H9 (cell line): ENCODE measurements around the gene CCDC175. TPM values are rescaled to one million over a fixed set of nuclear protein-coding genes. Genes with fewer than 3 reads are reported as not detected.

Source experiments
- DNase-seq: peaks from one replicate; pipeline ENCODE4 v3.0.0-alpha.2; 2017
- H2AFZ ChIP-seq: one replicate; pipeline ENCODE4 v1.6.1; 2013; ENCODE audit warnings: mild to moderate bottlenecking, low read length, control low read depth, moderate library complexity
- H2AK5ac ChIP-seq: 2 replicates; pipeline ENCODE4 v1.6.1; 2013; ENCODE audit warnings: low read length, control low read depth, mixed read lengths; ENCODE audit not compliant: insufficient read length
- H2BK120ac ChIP-seq: one replicate; pipeline ENCODE4 v1.6.1; 2013; ENCODE audit warnings: low read depth, mild to moderate bottlenecking, low read length, control low read depth, inconsistent platforms; ENCODE audit not compliant: poor library complexity, severe bottlenecking
- H2BK12ac ChIP-seq: 2 replicates; pipeline ENCODE4 v1.6.1; 2013; ENCODE audit warnings: low read length, control low read depth, mixed read lengths, low read depth; ENCODE audit not compliant: insufficient read length
- H2BK15ac ChIP-seq: 2 replicates; pipeline ENCODE4 v1.6.1; 2013; ENCODE audit warnings: low read depth, low read length, control low read depth
- H2BK20ac ChIP-seq: one replicate; pipeline ENCODE4 v1.6.1; 2013; ENCODE audit warnings: low read depth, mild to moderate bottlenecking, low read length, control low read depth, inconsistent platforms; ENCODE audit not compliant: poor library complexity, severe bottlenecking
- H2BK5ac ChIP-seq: 2 replicates; pipeline ENCODE4 v1.6.1; 2013; ENCODE audit warnings: low read length, control low read depth, mixed read lengths; ENCODE audit not compliant: insufficient read length
- H3K14ac ChIP-seq: 2 replicates; pipeline ENCODE4 v1.6.1; 2013; ENCODE audit warnings: low read length, control low read depth; ENCODE audit not compliant: insufficient read depth
- H3K18ac ChIP-seq: 2 replicates; pipeline ENCODE4 v1.6.1; 2013; ENCODE audit warnings: low read depth, mild to moderate bottlenecking, mixed read lengths, low read length, control low read depth; ENCODE audit not compliant: insufficient read length
- H3K23ac ChIP-seq: 2 replicates; pipeline ENCODE4 v1.6.1; 2013; ENCODE audit warnings: low read length, control low read depth, mixed read lengths, low read depth; ENCODE audit not compliant: insufficient read length
- H3K23me2 ChIP-seq: 2 replicates; pipeline ENCODE4 v1.6.1; 2013; ENCODE audit warnings: low read depth, mild to moderate bottlenecking, mixed read lengths, low read length, control low read depth; ENCODE audit not compliant: insufficient read length, poor library complexity, severe bottlenecking
- H3K27ac ChIP-seq: 2 replicates; pipeline ENCODE4 v1.5.1; 2013; ENCODE audit warnings: low read length, control low read depth, mixed read lengths, low read depth; ENCODE audit not compliant: insufficient read length
- H3K27me3 ChIP-seq: 2 replicates; pipeline ENCODE4 v1.6.1; 2013; ENCODE audit warnings: low read length, control low read depth, inconsistent platforms; ENCODE audit not compliant: insufficient read depth
- H3K4ac ChIP-seq: 2 replicates; pipeline ENCODE4 v1.6.1; 2013; ENCODE audit warnings: low read depth, mild to moderate bottlenecking, control low read depth, inconsistent platforms, low read length, moderate library complexity
- H3K4me1 ChIP-seq: 2 replicates; pipeline ENCODE4 v1.6.1; 2013; ENCODE audit warnings: low read length, control low read depth, inconsistent platforms; ENCODE audit not compliant: insufficient read depth
- H3K4me2 ChIP-seq: 2 replicates; pipeline ENCODE4 v1.6.1; 2013; ENCODE audit warnings: low read length, control low read depth, mixed read lengths; ENCODE audit not compliant: insufficient read length, insufficient read depth
- H3K56ac ChIP-seq: 2 replicates; pipeline ENCODE4 v1.6.1; 2013; ENCODE audit warnings: low read depth, mild to moderate bottlenecking, mixed read lengths, low read length, control low read depth; ENCODE audit not compliant: insufficient read length
- H3K79me1 ChIP-seq: 2 replicates; pipeline ENCODE4 v1.6.1; 2013; ENCODE audit warnings: low read depth, mild to moderate bottlenecking, moderate library complexity, low read length, control low read depth, inconsistent platforms; ENCODE audit not compliant: insufficient read depth, poor library complexity, severe bottlenecking
- H3K79me2 ChIP-seq: 2 replicates; pipeline ENCODE4 v1.6.1; 2013; ENCODE audit warnings: low read length, control low read depth, inconsistent platforms; ENCODE audit not compliant: insufficient read depth
- H3K9ac ChIP-seq: 2 replicates; pipeline ENCODE4 v1.6.1; 2013; ENCODE audit warnings: low read length, control low read depth, mixed read lengths; ENCODE audit not compliant: insufficient read length; ENCODE audit errors: extremely low read depth
- H3K9me3 ChIP-seq: one replicate; pipeline ENCODE4 v1.6.1; 2013; ENCODE audit warnings: low read depth, low read length, inconsistent platforms; ENCODE audit not compliant: control insufficient read depth
- H3T11ph ChIP-seq: one replicate; pipeline ENCODE4 v1.6.1; 2013; ENCODE audit warnings: mild to moderate bottlenecking, low read length, control low read depth, inconsistent platforms
- H4K20me1 ChIP-seq: one replicate; pipeline ENCODE4 v1.6.1; 2013; ENCODE audit not compliant: control insufficient read depth, insufficient read length, insufficient read depth
- H4K5ac ChIP-seq: 2 replicates; pipeline ENCODE4 v1.6.1; 2013; ENCODE audit warnings: low read depth, mild to moderate bottlenecking, mixed read lengths, low read length, control low read depth; ENCODE audit not compliant: insufficient read length
- H4K8ac ChIP-seq: replicated peaks from 2 replicates; pipeline ENCODE4 v1.6.1; 2013; ENCODE audit warnings: low read length, control low read depth, mixed read lengths, low read depth; ENCODE audit not compliant: insufficient read length
- H4K91ac ChIP-seq: 2 replicates; pipeline ENCODE4 v1.6.1; 2013; ENCODE audit warnings: low read depth, mild to moderate bottlenecking, moderate library complexity, mixed read lengths, low read length, control low read depth; ENCODE audit not compliant: insufficient read length
- H3K27ac Mint-ChIP-seq, 3 experiments: 2 replicates in 2 of 3; 3 replicates in 1 of 3; pipeline ENCODE4 v1.8.0; 2020 to 2021; ENCODE audit warnings: mixed read lengths in 3 of 3, mild to moderate bottlenecking in 1 of 3, moderate library complexity in 1 of 3
- H3K27me3 Mint-ChIP-seq: 2 replicates; pipeline ENCODE4 v1.8.0; 2021; ENCODE audit warnings: low read depth, mild to moderate bottlenecking, moderate library complexity, mixed read lengths
- H3K36me3 Mint-ChIP-seq, 3 experiments: 2 replicates in 2 of 3; 3 replicates in 1 of 3; pipeline ENCODE4 v1.8.0; 2020 to 2021; ENCODE audit warnings: low read depth in 3 of 3, mixed read lengths in 3 of 3; ENCODE audit not compliant: insufficient read depth in 1 of 3
- H3K4me1 Mint-ChIP-seq, 2 experiments: 2 replicates each; pipeline ENCODE4 v1.8.0; 2020; ENCODE audit warnings: mixed read lengths in 2 of 2
- H3K4me3 Mint-ChIP-seq, 2 experiments: 2 replicates in 1 of 2; 3 replicates in 1 of 2; pipeline ENCODE4 v1.8.0; 2020 to 2021; ENCODE audit warnings: mild to moderate bottlenecking in 2 of 2, mixed read lengths in 2 of 2, moderate library complexity in 1 of 2
- H3K9me3 Mint-ChIP-seq, 2 experiments: 2 replicates in 1 of 2; 3 replicates in 1 of 2; pipeline ENCODE4 v1.8.0; 2020; ENCODE audit warnings: mild to moderate bottlenecking in 2 of 2, mixed read lengths in 2 of 2, moderate library complexity in 1 of 2
- WGBS: extraction: QIAGEN DNeasy Blood & Tissue Kit; methylation state at CpG from one replicate; pipeline ENCODE4 v1.1.7; 2013; ENCODE audit warnings: missing lambda C conversion rate, low lambda C conversion rate, mixed read lengths; ENCODE audit not compliant: insufficient read length; ENCODE audit errors: extremely low coverage; 5-methylcytosine and 5-hydroxymethylcytosine counted together
- total RNA-seq: library from RNA; stranded (reverse); gene quantifications from 2 replicates; pipeline ENCODE4 v1.2.1, GENCODE V29; 2021
- TF ChIP-seq, protein P1 (sequence below): fragments of 200-600 bp; sonication (generic); conservative IDR thresholded peaks from 3 replicates; pipeline ENCODE4 v1.8.0; 2021; ENCODE audit warnings: antibody characterized with exemption, mild to moderate bottlenecking

The CCDC175 gene
- total RNA-seq, 1 experiment from 2014 or later = 0.09 TPM

DNA sequence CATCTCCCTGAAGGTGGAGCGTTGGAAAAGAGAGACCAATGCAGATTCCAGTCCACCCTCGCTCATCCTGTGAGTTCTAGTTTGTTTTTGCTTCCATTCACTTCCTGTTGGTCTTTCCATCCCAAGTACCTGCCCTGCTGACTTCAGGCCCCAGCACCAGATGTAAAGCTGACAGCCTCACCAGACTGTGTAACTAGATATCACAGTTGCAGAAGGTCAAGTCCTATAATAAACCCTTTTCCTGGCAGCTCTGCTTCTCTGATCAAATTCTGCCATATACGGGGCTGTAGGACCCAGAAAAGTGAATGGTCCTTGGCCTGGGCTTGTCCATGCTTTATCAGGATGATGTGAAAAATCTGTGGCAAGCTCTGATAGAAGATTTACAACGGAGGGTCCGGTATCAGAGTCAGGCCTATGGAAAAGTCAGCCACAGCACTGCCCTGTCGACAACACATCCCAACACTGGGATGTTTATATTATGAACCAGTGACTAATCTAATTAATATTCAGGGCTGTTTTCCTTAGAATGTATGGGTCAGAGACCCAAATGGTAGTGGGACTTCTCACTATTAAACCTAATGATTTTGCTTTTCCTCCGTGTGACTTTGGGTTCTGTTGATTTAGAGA, 42.1 kb downstream of the CCDC175 start:
- no peaks in the 10 kb centered on the region for H3K4me1 Mint-ChIP-seq
- Histone ChIP-seq H3K56ac (no peak overlapping the region), H2BK15ac (no peak overlapping the region), H4K8ac (no peak overlapping the region), H3K23me2 (no peaks in the 10 kb centered on the region), H4K5ac (no peak overlapping the region), H3K4me2 (no peak overlapping the region), H2AFZ (no peak overlapping the region), H3K4ac (no peak overlapping the region), H2BK5ac (no peak overlapping the region), H3K27me3 (no peaks in the 10 kb centered on the region), H3K9me3 (no peaks in the 10 kb centered on the region), H4K20me1 (no peaks in the 10 kb centered on the region), H2BK20ac (no peak overlapping the region), H3K14ac (no peak overlapping the region), H3K27ac (no peak overlapping the region), H2AK5ac (no peak overlapping the region), H3K23ac (no peak overlapping the region), H3K79me2 (no peaks in the 10 kb centered on the region), H2BK12ac (no peak overlapping the region), H3T11ph (no peak overlapping the region), H3K79me1 (no peaks in the 10 kb centered on the region), H4K91ac (no peak overlapping the region), H2BK120ac (no peak overlapping the region), H3K9ac (no peak overlapping the region), H3K18ac (no peak overlapping the region), H3K4me1 (no peaks in the 10 kb centered on the region)
- no peak overlapping the region for H3K4me3 Mint-ChIP-seq
- no peaks in the 10 kb centered on the region for H3K27me3 Mint-ChIP-seq
- no peak for DNase-seq
- no CpG with 5 or more reads among the region's 7 CpGs for WGBS
- no peaks in the 10 kb centered on the region for H3K9me3 Mint-ChIP-seq
- H3K36me3 Mint-ChIP-seq = no peaks in the 10 kb centered on the region
- H3K27ac Mint-ChIP-seq = 0 out of 7 replicates have a peak overlapping the region, but pooled peaks of 1 of the 3 experiments have one; percentile 21
- TF ChIP-seq, protein P1, sequence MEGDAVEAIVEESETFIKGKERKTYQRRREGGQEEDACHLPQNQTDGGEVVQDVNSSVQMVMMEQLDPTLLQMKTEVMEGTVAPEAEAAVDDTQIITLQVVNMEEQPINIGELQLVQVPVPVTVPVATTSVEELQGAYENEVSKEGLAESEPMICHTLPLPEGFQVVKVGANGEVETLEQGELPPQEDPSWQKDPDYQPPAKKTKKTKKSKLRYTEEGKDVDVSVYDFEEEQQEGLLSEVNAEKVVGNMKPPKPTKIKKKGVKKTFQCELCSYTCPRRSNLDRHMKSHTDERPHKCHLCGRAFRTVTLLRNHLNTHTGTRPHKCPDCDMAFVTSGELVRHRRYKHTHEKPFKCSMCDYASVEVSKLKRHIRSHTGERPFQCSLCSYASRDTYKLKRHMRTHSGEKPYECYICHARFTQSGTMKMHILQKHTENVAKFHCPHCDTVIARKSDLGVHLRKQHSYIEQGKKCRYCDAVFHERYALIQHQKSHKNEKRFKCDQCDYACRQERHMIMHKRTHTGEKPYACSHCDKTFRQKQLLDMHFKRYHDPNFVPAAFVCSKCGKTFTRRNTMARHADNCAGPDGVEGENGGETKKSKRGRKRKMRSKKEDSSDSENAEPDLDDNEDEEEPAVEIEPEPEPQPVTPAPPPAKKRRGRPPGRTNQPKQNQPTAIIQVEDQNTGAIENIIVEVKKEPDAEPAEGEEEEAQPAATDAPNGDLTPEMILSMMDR = no peak
